GM19328 (cell line): ENCODE results near the gene PRM2.
"Not testable (repeated sequence)": the region's sequence is repeated elsewhere in the genome, so short reads cannot be mapped to it uniquely, and the experiment has no call there.

Source experiments
- ATAC-seq: cut with Tn5 transposase; IDR thresholded peaks from one replicate; pipeline ENCODE4 v1.9.1; 2021; ENCODE audit warnings: mild to moderate bottlenecking, moderate library complexity; ENCODE audit not compliant: unreplicated experiment

The PRM2 gene

DNA sequence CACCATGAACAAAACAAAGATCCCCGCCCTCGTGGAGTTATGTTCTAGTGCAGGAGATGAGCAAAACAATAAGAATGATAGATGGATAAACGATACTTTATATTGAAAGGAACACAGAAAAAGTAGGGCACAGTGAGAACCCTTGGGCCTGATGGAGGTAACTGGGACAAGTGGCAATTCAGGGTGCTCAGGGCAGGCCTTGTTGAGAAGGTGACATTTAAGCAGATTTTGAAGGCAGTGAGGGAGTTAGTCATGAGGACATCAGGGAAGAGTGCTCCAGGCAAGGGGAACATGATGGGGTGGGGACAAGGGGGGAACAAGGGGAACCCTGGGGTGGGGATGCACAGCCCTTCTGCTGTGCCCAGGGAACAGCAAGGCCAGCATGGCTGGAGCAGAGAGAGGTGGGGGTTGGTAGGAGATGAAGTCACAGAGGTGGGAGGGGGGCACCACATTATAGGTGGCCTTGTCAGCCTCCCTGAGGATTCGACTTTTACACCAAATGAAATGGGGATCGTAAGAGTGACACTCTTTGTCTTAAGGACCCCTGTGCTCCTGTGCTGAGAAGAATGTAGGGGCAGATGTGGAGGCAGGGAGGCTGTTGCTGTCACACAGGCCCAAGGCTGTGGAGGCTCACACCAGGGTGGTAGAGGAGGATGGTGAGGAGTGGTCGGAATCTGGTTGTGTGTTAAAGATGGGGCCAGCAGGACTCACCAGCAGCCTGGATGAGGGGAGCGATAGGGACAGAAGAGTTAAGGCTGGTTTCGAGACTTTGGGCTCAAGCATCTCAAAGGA lies 14.0 kb upstream of the PRM2 start:
- no peak for ATAC-seq

GRCh38 chr16:11289696-11290095 lies 13.4 kb upstream of the PRM2 start:
- ATAC-seq = not testable (repeated sequence)

GRCh38 chr16:11289202-11289601 lies 12.9 kb upstream of the PRM2 start:
- ATAC-seq = no peak

GRCh38 chr16:11285842-11286241 lies 9.6 kb upstream of the PRM2 start:
- no peak for ATAC-seq

DNA sequence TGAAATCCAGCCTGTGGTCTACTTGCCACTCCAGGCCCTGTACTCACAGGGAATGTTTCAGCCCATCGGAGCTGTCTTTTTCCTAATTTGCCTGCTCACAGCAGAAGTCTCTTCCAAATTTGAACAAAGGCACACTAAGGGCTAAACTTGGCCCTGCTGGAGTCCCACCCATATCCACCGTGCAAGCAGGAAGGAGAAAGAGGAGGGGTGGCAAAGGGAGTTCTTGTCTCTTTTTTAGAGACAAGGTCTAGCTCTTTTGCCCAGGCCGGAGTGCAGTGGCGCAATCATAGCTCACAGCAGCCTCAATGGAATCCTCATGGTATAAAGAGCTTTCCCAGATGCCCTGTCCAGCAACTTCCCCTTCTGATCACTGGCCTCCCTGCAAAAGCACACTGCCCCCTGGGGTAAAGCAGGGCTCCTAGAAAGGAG lies 7.6 kb upstream of the PRM2 start:
- no peak for ATAC-seq

DNA sequence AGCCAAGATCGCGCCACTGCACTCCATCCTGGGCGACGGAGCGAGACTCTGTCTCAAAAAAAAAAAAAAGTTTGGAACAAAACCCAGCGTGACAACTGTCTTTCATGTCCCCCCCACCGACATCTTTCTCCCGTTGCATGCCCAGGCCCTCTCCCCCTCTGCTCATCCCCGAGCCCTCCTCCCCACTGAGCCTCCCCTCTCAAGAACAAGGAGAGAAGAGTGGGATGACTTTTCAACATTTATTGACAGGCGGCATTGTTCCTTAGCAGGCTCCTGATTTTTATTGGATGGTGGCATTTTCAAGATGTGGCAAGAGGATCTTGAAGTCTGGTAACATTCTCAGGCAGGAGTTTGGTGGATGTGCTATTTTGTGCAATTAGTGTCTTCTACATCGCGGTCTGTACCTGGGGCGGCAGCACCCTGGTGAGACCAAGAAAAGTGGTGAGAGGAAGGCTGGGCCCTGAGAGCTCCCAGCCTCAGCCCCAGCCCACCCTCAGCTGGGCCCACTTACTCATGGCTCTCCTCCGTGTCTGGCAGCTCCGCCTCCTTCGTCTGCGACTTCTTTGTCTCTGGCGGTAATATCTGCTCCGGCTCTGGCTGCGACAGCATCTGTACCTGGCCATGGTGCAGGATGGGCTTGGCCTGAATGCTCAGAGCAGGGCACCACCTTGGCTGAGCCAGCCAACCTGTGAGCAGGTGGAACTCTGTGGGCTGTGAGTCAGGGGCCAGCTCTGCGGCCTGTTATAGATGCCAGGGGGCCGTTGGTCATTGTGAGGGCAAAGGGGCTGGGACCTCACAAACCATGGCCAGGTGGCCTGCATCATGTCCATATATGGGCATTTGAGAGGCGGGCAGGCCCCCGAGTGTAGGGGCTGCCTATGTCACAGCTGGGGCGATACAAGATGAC lies 4.6 kb upstream of the PRM2 start, which contains the start of gene PRM1:
PRM1 (minus strand) TSS at position 715 of the 907 bp plus-strand sequence; CDS start at position 623, 92 bp downstream.
- ATAC-seq = no peak

- ATAC-seq = no peak
Observed at GRCh38 chr16:11278681-11279628, 2.7 kb upstream of the PRM2 start.

DNA sequence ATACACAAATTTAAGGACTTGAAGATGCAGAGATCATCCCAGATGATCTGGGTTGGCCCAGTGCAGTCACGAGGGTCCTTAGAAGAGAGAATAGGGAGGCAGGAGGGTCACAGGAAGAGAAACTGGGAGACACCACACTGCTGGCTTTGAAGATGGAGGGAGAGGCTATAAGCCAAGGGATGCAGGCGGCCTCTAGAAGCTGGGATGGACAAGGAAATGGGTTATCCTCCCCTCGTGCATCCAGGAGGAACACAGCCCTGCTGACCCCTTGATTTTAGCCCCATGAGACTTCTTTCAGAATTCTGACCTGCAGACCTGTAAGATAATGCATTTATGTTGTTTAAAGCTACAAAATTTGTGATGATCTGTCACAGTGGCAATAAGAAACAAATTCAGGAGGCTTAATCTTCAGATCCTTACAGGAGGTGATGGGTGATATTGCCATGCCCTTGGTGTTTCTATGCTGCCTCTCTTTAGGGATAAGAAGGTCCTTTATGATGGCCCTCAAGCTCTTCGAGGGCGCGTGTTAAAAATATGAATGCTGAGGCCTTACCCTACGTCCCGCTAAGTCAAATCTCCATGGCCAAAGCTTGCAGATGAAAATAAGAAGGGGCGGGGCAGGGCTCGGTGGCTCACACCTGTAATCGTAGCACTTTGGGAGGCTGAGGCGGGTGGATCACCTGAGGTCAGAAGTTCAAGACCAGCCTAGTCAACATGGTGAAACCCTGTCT lies 1.5 kb upstream of the PRM2 start:
- no peak for ATAC-seq

DNA sequence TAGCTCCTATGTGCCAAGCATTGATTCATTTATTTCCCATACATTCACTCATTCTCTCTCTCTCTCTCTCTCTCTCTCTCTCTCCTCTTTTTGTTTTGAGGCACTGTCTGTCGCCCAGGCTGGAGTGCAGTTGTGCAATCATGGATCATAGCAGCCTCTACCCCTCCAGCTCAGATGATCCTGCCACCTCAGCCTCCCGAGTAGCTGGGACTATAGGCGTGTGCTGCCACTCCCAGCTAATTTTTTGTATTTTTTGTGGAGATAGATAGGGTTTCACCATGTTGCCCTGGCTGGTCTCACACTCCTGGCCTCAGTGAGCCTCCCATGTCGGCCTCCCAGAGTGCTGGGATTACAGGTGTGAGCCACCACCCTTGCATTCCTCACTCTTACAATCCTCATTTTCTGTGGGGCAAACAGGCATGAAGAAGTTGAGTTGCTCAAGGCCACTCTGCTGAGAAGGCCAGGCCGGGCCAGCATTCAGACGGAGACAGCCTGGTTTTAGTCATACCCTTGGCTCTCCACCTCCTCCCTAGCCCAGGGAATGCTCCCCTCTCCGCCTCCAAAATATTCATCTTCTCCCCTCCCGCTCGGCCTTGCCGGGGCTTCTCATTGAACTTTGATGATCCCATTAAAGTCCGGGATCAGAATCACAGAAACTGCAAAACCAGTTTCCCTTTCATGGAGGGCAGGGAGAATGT lies 765 bp upstream of the PRM2 start:
- ATAC-seq = no peak

DNA sequence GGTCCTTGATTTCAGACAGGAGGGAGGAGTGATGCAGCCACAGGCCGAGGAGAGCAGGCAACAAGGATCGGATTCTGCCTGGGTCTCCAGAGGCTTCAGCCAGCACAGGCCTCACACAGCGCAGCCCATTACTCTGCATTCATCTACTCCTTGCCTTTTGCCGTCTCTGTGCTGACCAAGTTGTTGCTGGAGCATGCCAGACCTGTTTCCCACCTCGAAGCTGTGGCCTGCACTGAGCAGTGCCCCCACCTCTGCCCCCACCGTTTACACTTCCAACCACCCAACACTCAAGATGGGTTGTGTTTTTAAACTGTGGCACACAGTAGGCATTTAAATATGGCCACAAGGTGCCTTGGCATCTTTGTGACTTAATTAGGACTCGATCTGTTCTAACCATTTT lies 1.3 kb downstream of the PRM2 start:
- no peak for ATAC-seq

DNA sequence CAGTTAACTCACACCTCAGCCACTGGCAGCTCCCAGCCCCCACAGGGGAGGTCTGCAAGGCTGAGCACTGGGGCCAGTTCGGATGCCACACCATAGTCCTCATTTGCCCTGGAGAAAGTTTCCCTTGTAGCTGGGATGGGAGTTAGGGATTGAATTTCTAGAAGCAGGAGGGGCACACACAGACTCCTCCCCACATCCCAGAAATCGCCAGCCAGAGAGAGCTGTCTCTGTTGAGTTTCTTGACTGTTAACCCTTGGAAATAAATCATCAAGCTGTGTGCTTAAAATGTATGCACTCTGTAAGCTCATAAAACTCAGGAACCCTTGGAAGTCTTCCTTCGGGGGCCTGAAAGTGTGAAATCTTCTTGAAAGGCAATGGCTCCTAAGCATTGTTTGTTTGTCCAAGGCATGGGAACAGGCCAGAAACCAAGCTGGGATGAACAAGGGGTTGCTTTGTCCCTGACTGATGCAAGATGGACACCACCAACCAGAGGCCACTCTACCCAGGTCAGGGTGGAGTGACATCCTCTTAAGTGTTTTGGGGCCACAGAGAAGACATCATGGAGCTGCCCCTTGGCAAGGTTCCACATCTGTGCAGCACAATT lies 2.5 kb downstream of the PRM2 start:
- no peak for ATAC-seq

DNA sequence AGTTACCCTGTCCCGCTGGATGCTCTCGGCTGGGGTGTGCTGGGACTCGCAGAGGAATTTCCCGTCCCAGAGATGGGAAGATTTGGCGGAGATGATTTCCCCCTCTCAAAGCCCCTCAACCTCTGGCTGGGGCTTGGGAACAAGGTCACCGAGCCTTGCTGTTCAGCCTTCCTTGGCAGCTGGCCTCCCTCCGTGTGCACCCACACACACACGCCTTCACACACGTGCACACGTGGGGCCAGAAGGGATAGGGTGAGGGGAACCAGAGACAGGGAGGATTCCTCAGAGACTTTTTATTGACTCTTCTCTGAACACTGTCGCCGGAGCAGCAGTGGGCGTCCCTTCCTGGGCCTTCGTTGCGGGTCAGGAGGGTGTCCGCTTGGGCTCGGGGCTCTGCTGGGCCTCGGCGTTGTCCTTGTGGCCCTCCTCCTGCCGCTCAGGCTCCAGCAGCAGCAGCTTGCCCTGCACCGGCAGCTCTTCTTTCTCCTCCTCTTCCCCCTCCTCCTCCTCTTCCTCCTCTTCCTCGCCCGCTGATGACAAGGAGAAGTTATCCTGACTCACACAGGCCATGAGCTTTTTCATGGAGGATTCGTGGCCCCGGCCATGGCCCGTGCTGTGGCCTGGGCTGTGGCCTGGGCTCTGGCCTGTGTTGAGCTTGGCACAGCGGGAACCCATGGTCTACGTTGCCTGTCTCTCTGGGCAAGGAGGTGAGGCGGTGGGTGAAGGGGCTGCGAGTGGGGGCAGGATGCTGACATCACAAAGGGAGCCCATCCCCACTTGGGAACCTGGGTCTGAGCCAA lies 3.2 kb downstream of the PRM2 start, which contains the start of gene PRM3:
PRM3 (minus strand) TSS at position 709 of the 800 bp plus-strand sequence; CDS start at position 675, 34 bp downstream.
- ATAC-seq = no peak

DNA sequence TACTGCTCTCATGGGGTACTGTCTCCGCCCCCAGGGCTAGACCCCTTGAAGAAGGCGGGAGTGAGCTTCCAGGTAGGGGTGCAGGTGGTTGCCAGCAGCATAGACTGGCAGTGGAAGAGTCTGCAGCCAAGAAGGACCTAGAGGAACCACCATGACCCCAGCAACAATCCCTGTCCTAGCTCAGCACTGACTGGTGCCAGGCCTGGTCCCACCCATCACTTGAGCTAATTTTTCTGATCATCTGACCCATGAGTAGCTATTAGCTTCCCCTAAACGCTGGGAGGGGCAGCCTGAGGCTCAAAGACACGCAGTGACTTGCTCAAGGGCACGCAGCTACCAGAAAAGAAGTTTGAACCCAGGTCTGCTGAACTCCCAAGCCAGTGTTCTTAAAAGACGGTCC lies 3.8 kb downstream of the PRM2 start:
- ATAC-seq = no peak

DNA sequence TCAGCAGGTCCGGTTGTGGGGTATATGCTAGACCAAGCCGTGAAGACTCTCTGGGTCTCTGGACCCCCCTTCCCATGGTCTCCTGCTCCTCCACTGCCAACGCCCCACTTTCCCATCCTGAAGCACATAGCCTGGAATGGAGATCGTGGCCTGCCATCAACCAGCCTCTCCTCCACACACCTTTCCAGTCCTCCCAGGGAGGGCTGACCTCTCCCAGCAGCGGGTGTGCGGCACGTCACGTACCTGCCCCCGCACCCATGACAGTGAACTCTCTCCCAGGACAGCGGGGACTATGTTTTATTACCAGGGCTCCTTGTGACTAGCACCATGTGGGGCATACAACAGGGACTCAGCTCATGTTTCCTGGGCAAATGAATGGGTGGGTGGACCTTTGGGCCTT lies 4.7 kb downstream of the PRM2 start:
- ATAC-seq = no peak

DNA sequence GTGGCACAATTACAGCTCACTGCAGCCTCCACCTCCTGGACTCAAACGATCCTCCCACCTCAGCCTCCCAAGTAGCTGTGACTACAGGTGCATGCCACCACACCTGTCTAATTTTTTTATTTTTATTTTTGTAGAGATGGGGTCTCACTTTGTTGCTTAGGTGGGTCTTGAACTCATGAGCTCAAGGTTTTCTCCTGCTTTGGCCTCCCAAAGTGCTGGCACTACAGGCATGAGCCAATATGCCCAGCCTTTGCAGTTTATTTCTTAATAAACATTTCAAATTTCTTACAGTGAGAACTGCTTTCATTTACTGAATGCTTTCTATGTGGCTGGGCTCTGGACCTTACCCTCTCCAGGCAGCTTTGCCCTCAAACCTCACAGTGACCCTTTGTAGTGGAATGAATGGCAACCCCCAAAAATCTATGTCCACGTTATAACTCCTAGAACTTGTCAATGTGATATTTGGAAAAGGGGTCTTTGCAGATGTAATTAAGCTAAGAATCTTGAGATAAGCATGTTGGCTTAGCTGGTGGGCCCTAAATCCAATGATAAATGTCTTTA lies 5.6 kb downstream of the PRM2 start:
- no peak for ATAC-seq

DNA sequence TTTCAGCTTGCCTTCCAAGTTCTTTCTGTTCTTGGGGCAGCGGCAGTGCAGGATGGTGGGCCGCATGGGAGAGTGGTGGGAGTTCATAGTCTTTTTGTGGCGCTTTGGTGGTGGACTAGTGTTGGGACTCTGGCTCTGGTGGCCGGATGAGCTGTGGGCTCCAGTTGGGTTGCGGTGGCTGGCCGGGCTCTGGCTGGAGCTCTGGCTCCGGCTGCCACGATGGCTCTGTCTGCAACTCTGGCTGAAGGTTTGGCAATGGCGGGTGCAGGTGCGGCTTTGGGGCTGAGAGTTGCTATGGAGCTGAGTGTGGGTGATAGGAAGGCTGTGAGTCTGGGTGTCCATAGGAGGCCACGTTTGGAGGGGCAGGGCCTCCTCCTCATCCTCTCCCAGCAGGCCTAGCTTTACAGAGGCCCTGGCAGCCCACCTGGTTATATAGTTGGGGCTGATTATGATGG lies 7.3 kb downstream of the PRM2 start, which contains the start of gene TNP2:
TNP2 (minus strand) TSS at position 405 of the 455 bp plus-strand sequence; CDS start at position 342, 63 bp downstream.
- ATAC-seq = no peak

DNA sequence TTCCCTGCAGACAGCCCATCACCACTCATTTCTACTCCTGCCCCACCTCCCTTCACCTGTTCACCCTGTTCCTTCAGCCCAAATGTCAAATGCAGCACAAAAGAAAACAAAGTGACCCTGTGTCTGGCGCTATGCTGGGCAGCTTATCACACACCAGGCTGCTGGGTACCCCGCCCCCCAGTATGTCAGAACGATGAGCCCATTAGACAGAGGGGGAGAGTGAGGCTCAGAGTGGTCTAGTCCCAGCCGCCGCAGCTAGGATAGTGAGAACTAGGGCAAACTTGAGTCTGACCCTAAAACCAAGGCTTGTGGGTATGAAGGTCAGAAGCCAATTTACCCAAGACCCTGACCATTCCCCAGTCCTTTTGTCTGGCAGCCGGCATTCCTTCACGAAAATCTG lies 11.2 kb downstream of the PRM2 start:
- no peak for ATAC-seq
